ENCODE results near the gene CYP2A6. TPM values are rescaled to one million over a fixed set of nuclear protein-coding genes. Genes with fewer than 3 reads are reported as not detected.

The CYP2A6 gene
- total RNA-seq, 1 donor, result not detected

DNA sequence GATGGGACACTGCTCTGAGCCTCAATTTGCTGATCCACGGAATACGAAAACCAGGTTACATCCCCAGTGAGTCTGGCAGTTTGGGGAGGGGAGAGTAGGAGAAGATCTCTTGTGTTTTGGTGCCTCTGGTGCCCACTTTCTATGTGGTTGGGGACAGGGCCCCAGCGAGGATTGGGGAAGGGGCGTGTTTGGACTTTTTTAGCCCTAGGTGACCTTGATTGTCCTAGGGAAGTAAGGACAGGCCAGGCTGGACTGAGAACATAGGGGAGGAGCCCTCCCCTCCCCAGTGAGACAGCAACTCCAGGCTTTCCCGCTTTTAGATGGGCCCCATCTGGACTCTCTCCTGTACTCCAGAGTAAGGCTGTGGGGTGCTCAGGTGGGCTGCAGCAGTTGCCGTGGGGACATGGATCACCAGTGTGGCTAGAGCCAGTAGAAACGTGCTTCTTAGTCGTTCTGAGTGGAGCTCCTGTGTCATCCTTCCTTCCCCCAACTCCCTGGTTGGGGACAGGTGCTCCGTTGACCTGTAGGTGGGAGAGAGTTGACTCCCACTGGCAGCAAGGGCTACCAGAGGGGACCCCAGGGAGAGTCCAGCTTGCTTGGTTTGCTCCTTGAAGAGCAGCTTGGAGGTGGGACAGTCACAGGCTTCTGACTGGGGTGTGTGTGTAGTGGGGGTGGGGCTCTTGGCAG lies 46.9 kb downstream of the CYP2A6 start:
- H3K4me3 ChIP-seq (ENCODE audit: low read depth, low read length), result peak overlapping the region; percentile 90
- no peak for DNase-seq (ENCODE audit: low read depth)
- TF ChIP-seq, protein P1, sequence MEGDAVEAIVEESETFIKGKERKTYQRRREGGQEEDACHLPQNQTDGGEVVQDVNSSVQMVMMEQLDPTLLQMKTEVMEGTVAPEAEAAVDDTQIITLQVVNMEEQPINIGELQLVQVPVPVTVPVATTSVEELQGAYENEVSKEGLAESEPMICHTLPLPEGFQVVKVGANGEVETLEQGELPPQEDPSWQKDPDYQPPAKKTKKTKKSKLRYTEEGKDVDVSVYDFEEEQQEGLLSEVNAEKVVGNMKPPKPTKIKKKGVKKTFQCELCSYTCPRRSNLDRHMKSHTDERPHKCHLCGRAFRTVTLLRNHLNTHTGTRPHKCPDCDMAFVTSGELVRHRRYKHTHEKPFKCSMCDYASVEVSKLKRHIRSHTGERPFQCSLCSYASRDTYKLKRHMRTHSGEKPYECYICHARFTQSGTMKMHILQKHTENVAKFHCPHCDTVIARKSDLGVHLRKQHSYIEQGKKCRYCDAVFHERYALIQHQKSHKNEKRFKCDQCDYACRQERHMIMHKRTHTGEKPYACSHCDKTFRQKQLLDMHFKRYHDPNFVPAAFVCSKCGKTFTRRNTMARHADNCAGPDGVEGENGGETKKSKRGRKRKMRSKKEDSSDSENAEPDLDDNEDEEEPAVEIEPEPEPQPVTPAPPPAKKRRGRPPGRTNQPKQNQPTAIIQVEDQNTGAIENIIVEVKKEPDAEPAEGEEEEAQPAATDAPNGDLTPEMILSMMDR (IDR thresholded peaks at IDR 0.05; ENCODE audit: insufficient read depth, low read depth, low read length), result no peak

DNA sequence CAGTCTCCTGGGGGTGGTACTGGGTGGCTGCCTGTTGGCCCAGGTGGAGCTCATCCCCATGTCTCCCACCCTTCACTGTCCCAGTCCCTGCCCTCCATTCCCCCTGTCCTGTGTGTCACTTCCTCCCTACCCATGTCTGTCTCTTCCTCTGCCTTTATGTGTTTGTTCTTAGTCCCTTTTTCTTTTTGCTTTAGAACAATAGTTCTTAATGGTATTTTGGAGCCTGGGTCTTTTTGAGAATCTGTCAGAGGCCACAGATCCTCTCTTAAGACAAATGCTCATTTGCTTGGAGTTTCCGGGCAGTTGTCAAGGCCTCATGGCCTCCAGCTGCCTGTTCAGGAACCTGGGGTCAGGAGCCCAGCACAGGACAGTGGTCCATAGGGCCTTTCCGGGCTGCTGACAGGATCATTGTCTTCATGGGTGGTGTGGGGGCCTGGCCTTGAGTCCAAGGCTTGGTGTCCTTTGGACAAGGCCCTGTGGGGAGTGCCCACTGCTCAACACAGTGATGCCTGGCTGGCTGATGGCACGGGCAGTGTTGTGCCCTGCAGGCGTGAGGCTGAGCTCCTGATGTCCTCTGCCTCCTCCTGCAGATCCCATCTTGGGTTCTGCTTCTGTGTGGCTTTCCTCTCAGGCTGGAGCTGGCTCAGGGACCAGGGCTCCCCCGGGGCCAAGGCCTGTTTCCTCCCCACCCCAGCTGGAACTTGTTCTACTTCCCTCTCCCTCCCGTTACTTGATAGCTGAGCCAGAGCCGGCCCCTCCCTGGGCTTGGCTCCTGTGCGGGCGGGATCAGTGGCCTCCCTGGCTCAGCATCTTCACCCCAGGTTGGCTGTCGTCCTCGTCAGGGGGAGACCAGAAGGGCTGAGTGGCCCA lies 47.7 kb downstream of the CYP2A6 start:
- TF ChIP-seq, protein P1 (IDR thresholded peaks at IDR 0.05; ENCODE audit: insufficient read depth, low read depth, low read length), result no peak
- H3K4me3 ChIP-seq (ENCODE audit: low read depth, low read length), result peak overlapping the region; percentile 90
- DNase-seq (ENCODE audit: low read depth), result no peak

DNA sequence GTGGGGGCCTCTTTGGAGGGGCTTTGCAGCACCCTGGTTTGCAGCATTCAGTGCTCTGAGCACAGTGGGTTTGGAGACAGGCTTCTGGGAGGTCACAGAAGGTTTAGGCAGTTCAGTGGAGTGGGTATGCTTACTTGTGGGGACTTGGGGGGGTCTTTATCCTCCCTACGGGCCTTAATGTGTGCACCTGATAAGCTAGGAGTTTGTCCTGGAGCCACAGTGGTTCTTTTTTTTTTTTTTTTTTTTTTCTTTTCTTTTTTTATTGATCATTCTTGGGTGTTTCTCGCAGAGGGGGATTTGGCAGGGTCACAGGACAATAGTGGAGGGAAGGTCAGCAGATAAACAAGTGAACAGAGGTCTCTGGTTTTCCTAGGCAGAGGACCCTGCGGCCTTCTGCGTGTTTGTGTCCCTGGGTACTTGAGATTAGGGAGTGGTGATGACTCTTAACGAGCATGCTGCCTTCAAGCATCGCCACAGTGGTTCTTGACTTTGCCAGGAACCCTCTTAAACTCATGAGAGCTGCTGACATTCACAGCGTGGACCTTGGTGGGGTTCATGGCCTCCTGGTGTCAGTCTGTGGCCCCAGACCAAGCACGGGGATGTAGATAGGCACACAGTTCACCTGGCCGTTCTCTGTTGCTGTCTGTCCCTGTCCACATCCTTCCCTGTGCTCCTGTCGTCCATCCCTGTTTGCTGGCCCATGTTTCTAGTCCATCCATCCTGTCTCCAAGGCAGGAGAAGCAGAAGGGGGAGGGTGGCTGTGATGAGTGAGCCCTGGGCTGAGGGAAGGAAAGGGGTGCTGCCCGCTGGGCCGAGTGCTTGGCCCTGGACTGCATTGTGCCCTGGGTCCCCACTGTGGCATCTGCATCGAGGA lies 48.6 kb downstream of the CYP2A6 start:
- TF ChIP-seq, protein P1 (IDR thresholded peaks at IDR 0.05; ENCODE audit: insufficient read depth, low read depth, low read length), result no peak
- peak overlapping the region; percentile 90 for H3K4me3 ChIP-seq (ENCODE audit: low read depth, low read length)
- no peak for DNase-seq (ENCODE audit: low read depth)

DNA sequence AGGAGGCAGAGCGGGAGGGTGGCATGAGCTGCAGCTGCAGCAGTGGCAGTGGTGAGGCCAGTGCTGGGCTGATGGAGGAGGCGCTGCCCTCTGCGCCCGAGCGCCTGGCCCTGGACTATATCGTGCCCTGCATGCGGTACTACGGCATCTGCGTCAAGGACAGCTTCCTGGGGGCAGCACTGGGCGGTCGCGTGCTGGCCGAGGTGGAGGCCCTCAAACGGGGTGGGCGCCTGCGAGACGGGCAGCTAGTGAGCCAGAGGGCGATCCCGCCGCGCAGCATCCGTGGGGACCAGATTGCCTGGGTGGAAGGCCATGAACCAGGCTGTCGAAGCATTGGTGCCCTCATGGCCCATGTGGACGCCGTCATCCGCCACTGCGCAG lies 49.3 kb downstream of the CYP2A6 start:
- TF ChIP-seq, protein P1 (IDR thresholded peaks at IDR 0.05; ENCODE audit: insufficient read depth, low read depth, low read length), result no peak
- peak overlapping the region; percentile 90 for H3K4me3 ChIP-seq (ENCODE audit: low read depth, low read length)
- DNase-seq (ENCODE audit: low read depth), result no peak

DNA sequence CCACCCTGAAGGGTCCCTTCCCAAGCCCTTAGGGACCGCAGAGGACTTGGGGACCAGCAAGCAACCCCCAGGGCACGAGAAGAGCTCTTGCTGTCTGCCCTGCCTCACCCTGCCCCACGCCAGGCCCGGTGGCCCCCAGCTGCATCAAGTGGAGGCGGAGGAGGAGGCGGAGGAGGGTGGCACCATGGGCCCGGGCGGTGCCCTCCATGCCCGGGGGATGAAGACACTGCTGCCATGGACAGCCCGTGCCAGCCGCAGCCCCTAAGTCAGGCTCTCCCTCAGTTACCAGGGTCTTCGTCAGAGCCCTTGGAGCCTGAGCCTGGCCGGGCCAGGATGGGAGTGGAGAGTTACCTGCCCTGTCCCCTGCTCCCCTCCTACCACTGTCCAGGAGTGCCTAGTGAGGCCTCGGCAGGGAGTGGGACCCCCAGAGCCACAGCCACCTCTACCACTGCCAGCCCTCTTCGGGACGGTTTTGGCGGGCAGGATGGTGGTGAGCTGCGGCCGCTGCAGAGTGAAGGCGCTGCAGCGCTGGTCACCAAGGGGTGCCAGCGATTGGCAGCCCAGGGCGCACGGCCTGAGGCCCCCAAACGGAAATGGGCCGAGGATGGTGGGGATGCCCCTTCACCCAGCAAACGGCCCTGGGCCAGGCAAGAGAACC lies 49.8 kb downstream of the CYP2A6 start:
- DNase-seq (ENCODE audit: low read depth), result no peak
- TF ChIP-seq, protein P1 (IDR thresholded peaks at IDR 0.05; ENCODE audit: insufficient read depth, low read depth, low read length), result no peak
- peak overlapping the region; percentile 90 for H3K4me3 ChIP-seq (ENCODE audit: low read depth, low read length)

All from fibroblast of villous mesenchyme (primary cell).